Activated CD4-positive, alpha-beta T cell treated with anti-CD3 and anti-CD28 coated beads for 24 hours (primary cell): ENCODE results near the gene DOCK3.
"Not testable (repeated sequence)": the region's sequence is repeated elsewhere in the genome, so short reads cannot be mapped to it uniquely, and the experiment has no call there.

Source experiments
- DNase-seq, 2 donors: peaks; one replicate each; pipeline ENCODE4 v3.0.0-alpha.2; 2020; ENCODE audit warnings: low read depth in 2 of 2

The DOCK3 gene

GRCh38 chr3:50804376-50804775 is 129.6 kb downstream of the DOCK3 start:
- not testable (repeated sequence) for DNase-seq

DNA sequence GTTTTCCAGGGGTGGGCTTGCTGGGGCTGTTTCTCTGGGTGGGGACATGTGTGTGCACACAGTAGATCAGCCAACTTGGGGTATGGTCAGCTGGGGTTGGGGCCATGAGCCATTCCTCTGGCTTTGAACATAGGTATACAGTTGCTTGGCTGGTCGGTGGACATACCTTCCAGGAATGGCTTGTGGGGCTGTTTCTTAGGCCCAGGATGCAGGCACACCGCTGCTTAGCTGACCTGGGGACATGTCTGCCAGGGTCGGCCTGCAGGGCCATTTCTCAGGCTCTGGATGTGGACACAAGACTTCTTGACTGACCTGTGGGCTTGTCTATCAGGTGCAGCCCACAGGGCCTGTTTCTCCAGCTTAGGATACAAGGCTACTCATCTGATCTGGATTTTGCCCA is 130.6 kb downstream of the DOCK3 start:
- DNase-seq = no peak

- no peak for DNase-seq
These were observed 131.3 kb downstream of the DOCK3 start for GRCh38 chr3:50806031-50806430.

DNA sequence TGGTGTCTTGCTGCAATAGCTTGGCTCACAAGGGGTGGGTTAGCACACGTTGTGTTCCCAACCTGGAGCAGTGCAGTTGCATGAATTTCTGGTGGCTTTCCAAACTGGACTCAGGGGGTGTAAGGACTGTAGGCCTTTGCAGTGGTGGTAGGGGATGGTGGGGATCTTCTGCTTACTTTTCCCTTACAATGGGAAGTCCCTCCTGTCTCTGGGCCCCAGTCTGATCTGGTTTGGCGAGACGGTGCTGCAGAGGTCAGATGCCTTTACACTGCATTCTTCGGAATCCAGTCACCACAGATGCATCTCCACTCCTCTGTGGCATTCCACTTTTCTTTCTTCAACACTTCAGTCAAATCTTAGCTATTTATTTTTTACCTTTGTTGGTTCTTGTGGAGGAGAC is 132.1 kb downstream of the DOCK3 start:
- DNase-seq = no peak

- DNase-seq = no peak
These were observed 132.5 kb downstream of the DOCK3 start for GRCh38 chr3:50807266-50807665.

DNA sequence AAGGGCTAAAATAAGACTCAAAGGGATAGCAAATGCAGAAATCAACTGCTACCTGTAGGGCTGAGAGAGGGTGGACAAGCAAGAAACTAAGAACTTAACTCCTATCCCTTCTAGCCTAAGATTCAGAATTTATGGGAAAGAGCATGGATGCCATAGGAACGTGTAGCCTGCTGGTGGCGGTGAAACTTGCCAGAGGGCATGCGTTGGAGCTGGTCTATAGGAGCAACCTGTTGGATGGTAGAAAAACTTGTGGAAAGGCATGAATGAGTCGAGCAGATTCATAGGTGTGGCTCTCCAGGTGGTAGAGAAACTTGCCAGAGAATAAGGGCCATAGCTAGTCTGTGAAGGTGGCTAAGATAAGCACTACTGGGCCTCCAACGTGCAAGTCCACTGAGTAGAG is 137.2 kb downstream of the DOCK3 start:
- DNase-seq = no peak

DNA sequence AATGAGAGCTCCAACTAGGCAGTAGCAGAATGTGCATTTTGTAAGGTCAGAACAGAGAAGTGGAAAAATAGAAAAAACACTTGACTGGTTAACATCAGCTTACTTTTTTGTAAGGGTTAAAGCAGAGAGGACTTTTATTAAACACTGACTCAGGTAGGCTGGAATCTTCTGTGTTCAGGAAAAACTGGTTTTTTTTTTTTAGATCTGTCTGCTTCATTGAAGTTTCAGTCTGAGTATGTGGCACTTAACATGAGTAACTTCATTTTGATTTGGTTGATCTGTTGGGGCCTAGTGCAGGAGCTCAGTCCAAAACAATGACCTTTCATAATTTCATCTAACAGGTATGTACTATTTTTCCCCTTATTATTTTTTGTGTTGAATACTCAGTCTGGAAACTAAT is 141.1 kb downstream of the DOCK3 start:
- DNase-seq = no peak

GRCh38 chr3:50816894-50817293 is 142.2 kb downstream of the DOCK3 start:
- DNase-seq = no peak

DNA sequence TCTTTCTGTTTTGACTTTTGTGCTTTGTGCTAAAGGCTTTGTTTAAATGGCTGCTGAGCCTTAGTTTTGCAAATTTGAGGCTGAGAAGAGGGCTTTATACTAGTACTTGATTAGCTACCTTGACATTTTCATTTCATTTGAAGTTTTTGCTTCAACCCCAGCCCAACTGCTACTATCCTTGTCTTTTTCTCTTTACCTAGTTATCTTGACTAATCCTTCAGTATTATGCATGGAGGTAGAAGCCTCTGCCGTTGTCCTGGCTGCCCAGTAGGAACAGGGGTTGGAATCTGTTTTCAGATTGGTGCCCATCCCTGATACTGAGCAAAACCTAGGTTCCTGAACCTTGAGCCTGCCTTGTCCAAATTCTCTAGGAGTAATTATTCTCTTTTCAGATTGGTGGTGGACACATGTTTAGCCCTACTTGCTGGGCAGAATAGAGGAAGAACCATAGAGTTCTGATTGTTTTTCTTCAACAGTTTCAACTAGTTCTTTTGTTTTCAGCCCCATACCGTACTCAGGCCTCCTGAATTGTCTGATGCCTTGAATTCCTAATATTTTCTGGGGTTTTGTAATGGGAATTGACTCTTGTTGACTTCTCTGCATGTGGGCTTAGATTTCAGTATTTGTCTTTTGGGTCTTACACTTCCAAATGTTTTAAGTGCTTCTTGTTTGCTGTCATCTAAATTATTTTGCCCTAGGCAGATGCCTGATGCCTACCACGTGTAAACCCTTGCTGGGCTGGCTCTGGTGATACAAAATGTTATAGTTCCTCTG is 143.2 kb downstream of the DOCK3 start:
- DNase-seq = no peak

DNA sequence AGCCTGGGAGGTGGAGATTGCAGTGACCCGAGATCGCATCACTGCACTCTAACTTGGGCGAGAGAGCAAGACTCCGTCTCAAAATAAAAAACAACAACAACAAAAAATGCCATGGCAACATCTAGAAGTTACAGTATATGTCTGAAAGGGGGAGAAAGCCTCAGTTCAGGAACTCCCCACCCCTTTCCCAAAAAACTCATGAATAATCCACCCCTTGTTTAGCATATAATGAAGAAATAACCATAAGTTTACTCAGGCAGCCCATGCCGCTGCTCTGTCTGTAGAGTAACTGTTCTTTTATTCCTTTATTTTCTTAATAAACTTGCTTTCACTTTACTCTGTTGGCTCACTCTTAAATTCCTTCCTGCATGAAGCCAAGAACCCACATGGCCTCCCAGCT is 145.2 kb downstream of the DOCK3 start:
- DNase-seq = no peak

- no peak for DNase-seq
These were observed 151.1 kb downstream of the DOCK3 start for GRCh38 chr3:50825841-50826240.

- no peak for DNase-seq
These were observed 155.7 kb downstream of the DOCK3 start for GRCh38 chr3:50830451-50830850.

GRCh38 chr3:50831009-50831408 is 156.3 kb downstream of the DOCK3 start:
- not testable (repeated sequence) for DNase-seq

DNA sequence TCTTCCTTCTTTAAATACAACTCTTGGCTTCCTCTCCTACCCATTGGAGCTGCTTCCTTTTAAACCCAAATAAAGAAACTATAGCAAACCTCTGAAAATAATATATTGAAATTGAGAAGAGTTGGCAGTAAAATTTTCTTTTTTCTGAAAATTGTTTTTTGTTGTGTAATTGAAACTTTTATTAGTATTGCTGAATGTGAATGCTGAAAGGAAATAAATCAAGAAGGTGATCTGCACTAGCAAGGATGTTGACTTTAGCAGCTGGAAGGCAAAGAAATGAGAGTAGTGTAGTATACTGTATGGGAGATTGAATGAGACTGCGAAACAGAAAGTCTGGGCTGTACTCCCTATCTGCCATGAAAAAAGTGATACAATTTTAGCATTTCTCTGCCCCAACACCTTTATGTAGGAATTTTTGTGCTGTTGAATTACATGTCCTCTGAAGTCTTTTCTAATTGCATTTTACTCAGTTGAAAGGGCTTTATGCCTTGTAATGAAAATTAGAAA is 166.3 kb downstream of the DOCK3 start:
- DNase-seq = no peak

- DNase-seq = no peak
These were observed 173.6 kb downstream of the DOCK3 start for GRCh38 chr3:50848308-50848707.

- DNase-seq = no peak
These were observed 176.1 kb downstream of the DOCK3 start for GRCh38 chr3:50850639-50851511.

DNA sequence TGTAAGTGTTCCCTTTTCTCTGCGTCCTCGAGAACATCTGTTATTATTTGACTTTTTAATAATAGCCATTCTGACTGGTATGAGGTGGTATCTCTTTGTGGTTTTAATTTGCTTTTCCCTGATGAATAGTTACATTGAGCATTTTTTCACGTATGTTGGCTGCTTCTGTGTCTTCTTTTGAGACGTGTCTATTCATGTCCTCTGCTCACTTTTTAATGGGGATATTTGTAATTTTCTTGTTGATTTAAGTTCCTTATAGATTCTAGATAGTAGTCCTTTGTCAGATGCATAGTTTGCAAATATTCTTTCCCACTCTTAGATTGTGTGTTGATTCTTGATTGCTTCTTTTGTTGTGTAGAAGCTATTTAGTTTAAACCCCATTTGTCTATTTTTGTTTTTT is 179.2 kb downstream of the DOCK3 start:
- DNase-seq = no peak

DNA sequence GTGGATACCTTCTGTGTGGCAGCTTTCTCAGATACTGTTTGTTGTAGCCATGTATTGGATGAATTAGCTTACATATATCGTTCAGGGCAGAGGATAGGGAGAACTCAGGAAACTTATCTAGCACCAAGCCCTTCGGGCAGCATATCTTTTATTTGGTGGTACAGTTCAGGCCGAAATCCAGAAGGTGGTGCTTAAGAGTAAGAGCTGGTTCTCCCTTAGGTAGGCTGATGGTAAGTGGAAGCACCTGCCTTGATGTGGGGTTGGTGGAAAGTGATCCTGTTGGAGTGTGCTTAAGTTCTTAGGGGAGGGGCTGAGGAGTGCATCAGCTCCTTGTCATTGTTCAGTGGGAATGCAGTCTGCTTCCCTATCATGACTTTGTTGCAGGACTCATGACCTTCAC is 187.5 kb downstream of the DOCK3 start:
- DNase-seq = no peak

DNA sequence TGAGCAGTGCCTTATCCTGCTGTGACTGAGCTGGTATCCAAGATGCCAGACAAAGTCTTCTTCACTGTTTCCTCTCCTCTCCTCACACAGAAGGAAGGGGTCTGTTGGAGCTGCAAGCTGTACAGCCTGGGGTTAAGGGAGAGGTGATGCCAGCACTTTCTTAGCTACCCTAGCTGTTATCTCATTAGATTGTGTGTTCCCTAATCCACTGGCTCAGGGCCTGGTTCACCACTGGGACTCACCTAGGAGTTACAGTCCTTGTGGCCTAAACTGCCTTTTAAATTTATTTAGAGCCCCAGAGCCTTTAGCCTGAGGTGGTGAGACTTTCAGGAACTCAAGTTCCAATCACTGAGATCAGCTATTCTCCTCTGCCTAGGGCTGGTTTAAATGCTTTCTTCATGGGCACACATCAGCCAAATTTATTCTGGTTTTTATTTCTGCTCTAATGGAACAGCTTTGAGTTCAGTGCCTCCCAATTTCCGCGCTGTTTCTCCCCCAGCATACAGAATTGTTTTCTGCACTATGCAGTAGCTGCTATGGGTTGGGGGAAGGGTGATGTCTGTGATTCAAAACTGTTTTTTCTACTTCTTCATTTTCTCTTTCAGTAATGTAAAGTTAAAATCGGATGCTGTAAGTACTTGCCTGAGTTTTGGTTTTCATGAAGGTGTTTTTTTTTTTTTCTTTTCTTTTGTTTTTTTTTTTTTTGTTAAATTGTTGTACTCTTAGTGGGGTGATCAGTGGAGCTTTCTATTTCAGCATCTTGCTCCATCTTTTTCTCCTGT is 198.8 kb downstream of the DOCK3 start:
- no peak for DNase-seq

GRCh38 chr3:50874876-50875275 is 200.1 kb downstream of the DOCK3 start:
- DNase-seq = not testable (repeated sequence)

GRCh38 chr3:50876947-50877346 is 202.2 kb downstream of the DOCK3 start:
- DNase-seq = no peak

- DNase-seq = not testable (repeated sequence)
These were observed 208.0 kb downstream of the DOCK3 start for GRCh38 chr3:50882733-50883132.
